Psoas muscle (tissue), 8 donors: Measurements from ENCODE around the gene TNIK. TPM values are rescaled to one million over a fixed set of nuclear protein-coding genes. Genes with fewer than 3 reads are reported as not detected.

ENCODE experiments used
- ATAC-seq, 4 donors: fragments of 200-7000 bp; cut with Tn5 transposase; one replicate each; pipeline ENCODE4 v1.9.1; 2020; ENCODE audit warnings: moderate library complexity in 3 of 4, mild to moderate bottlenecking in 2 of 4
- DNase-seq, 2 donors: peaks; one replicate each; pipeline ENCODE4 v3.0.0-alpha.2; 2020
- H3K27ac ChIP-seq: fragments of 200-600 bp; one replicate; pipeline ENCODE4 v1.8.0; 2022
- H3K27me3 ChIP-seq, 3 donors: fragments of 200-600 bp in 1 of 3; one replicate each; pipeline versions ENCODE4 v1.6.1 to v1.8.0; 2013 to 2022; ENCODE audit warnings: low read length in 2 of 3, mild to moderate bottlenecking in 2 of 3, moderate library complexity in 1 of 3; ENCODE audit not compliant: insufficient read depth in 3 of 3
- H3K36me3 ChIP-seq, 2 donors: fragments of 200-600 bp in 1 of 2; one replicate each; pipeline versions ENCODE4 v1.6.1 to v1.8.0; 2013 to 2022; ENCODE audit warnings: low read depth in 1 of 2, mild to moderate bottlenecking in 1 of 2, moderate library complexity in 1 of 2; ENCODE audit not compliant: insufficient read depth in 1 of 2
- H3K4me1 ChIP-seq: fragments of 200-600 bp; one replicate; pipeline ENCODE4 v1.8.0; 2022
- H3K4me3 ChIP-seq: fragments of 200-600 bp; one replicate; pipeline ENCODE4 v1.8.0; 2022; ENCODE audit warnings: mild to moderate bottlenecking
- H3K9me3 ChIP-seq: fragments of 200-600 bp; one replicate; pipeline ENCODE4 v1.8.0; 2022
- CTCF ChIP-seq: fragments of 200-600 bp; IDR thresholded peaks from one replicate; pipeline ENCODE4 v1.8.0; 2022; ENCODE audit warnings: antibody characterized with exemption
- WGBS, 3 donors: extraction: QIAGEN DNeasy Blood & Tissue Kit; methylation state at CpG; one replicate each; pipeline versions ENCODE4 v1.1.6 to v1.1.7; 2013; 5-methylcytosine and 5-hydroxymethylcytosine counted together
- intact Hi-C, 2 donors: fragments of 100-400 bp; cut with DNase I; formaldehyde crosslinking; loops; one replicate each; pipeline versions ENCODE4 v1.11.0 to v1.14.2; 2022
- polyA plus RNA-seq, 3 donors: library from polyadenylated mRNA; stranded (reverse); fragments of 200-250 nt; gene quantifications; one replicate each; pipeline ENCODE4 v1.2.3, GENCODE V29; 2013
- total RNA-seq, 4 donors: library from RNA; stranded (reverse); fragmentation: NEBNext Ultra II Directional in 2 of 4; extraction: Animal tissue kit (Norgen Biotek cat#: 25700) in 2 of 4; gene quantifications; one replicate each; pipeline versions ENCODE4 v1.2.1 to v1.2.4, GENCODE V29; 2021 to 2023
- donor health status: healthy with polysubstance abuse.
- donor health status: DM: no; HTN: no; CAD: no; lungs with moderate emphysema.
- donor health status: Bipolar disorder and iron deficiency.
- donor health status: healthy.
- donor health status: DM: yes; HTN: yes; CAD: no.
- donor health status: DM: no; HTN: no; CAD: no.
- donor health status: DM: no; HTN: no; CAD: no.
- donor health status: DM: yes; HTN: yes; CAD: no.

TNIK gene
- total and polyA plus RNA-seq, 7 donors, result 9.9 to 32.4 (median 12.5) TPM

GRCh38 chr3:171329746-171330145, 130.5 kb downstream of the TNIK start:
- ATAC-seq (no peak), DNase-seq (no peak)
- H3K4me3 ChIP-seq, result no peak overlapping the region
- intact Hi-C loops, result loop anchor here in 1 of 2 donors (10.0 kb wide), 1 partner anchor 145 kb away; no protein-coding TSS in a partner anchor
- no peaks in the 10 kb centered on the region for H3K9me3 ChIP-seq
- H3K36me3 ChIP-seq, result no peaks in the 10 kb centered on the region
- H3K27ac ChIP-seq, result peak overlapping the region; percentile 64
- H3K27me3 ChIP-seq, result no peaks in the 10 kb centered on the region
- TF ChIP-seq CTCF, result no peak
- peaks cover 52% of the 10 kb centered on the region for H3K4me1 ChIP-seq
- 62 to 73% (median 64%) methylated on average over 4 of the region's 4 CpGs for WGBS, 3 donors

DNA sequence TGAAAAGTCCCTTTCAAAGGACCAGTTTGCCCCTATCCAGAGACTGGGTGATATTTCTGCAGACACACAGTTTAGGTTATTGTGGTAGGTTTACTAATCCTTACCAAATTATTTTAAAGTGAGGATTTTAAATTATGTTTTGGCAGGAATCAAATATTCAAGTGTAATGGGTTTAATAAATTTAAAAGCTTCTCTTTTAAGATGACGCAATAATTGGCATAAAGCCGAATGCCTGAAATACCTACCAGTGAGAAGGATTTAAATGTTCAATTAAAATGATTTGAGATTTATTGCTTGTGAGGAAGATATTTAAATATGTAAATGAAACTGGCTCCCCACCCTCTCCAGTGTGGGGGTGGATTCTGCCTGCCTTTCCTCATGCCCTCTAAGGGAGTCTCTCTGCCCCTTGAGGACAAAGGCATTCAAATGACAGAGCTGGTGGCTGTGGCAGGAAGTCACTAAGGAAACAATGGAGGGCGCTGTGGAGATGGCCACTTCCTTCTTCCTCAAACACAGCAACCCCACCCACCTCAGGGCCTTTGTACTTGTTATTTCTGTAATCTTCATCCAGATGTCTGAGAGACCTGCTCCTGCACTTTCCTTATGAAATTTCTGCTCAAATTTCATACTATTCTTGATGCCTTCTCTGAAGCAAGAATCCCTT, 131.7 kb downstream of the TNIK start:
- H3K27ac ChIP-seq, result peak overlapping the region; percentile 57
- no peaks in the 10 kb centered on the region for H3K27me3 ChIP-seq
- ATAC-seq (no peak), DNase-seq (no peak)
- H3K4me3 ChIP-seq, result no peak overlapping the region
- no peaks in the 10 kb centered on the region for H3K36me3 ChIP-seq
- intact Hi-C loops, result no loop called here
- H3K4me1 ChIP-seq, result peaks cover 51% of the 10 kb centered on the region
- TF ChIP-seq CTCF, result peak; percentile 9
- WGBS, 3 donors, result 33 to 42% (median 37%) methylated on average over 3 of the region's 3 CpGs
- no peaks in the 10 kb centered on the region for H3K9me3 ChIP-seq

GRCh38 chr3:171327441-171328174, 132.6 kb downstream of the TNIK start:
- H3K36me3 ChIP-seq, result no peaks in the 10 kb centered on the region
- ATAC-seq (no peak), DNase-seq (no peak)
- H3K4me1 ChIP-seq, result peaks cover 57% of the 10 kb centered on the region
- no peaks in the 10 kb centered on the region for H3K27me3 ChIP-seq
- peak overlapping the region; percentile 90 for H3K27ac ChIP-seq
- H3K9me3 ChIP-seq, result no peaks in the 10 kb centered on the region
- WGBS, 3 donors, result 96 to 97% (median 96%) methylated on average over 7 of the region's 7 CpGs
- H3K4me3 ChIP-seq, result no peak overlapping the region
- intact Hi-C loops, result no loop called here
- TF ChIP-seq CTCF, result no peak

GRCh38 chr3:171326717-171327440, 133.3 kb downstream of the TNIK start:
- peak overlapping the region; percentile 90 for H3K27ac ChIP-seq
- H3K4me3 ChIP-seq, result no peak overlapping the region
- intact Hi-C loops, result no loop called here
- no peaks in the 10 kb centered on the region for H3K27me3 ChIP-seq
- ATAC-seq (no peak), DNase-seq (no peak)
- no peaks in the 10 kb centered on the region for H3K36me3 ChIP-seq
- peaks cover 55% of the 10 kb centered on the region for H3K4me1 ChIP-seq
- no peaks in the 10 kb centered on the region for H3K9me3 ChIP-seq
- no peak for TF ChIP-seq CTCF
- 86 to 100% (median 89%) methylated on average over 1 of the region's 1 CpG for WGBS, 3 donors
